GM06990 (cell line): ENCODE data around the gene RPL28.
"Not testable (repeated sequence)": the region's sequence is repeated elsewhere in the genome, so short reads cannot be mapped to it uniquely, and the experiment has no call there.

ENCODE experiments used
- DNase-seq: peaks from one replicate; pipeline ENCODE4 v3.0.0-alpha.2; 2011; ENCODE audit not compliant: insufficient read length; ENCODE audit errors: extremely low read depth
- H3K27me3 ChIP-seq: replicated peaks from 2 replicates; pipeline ENCODE4 v1.6.0; 2011; ENCODE audit warnings: low read length; ENCODE audit not compliant: control insufficient read depth, insufficient read depth
- H3K36me3 ChIP-seq: 2 replicates; pipeline ENCODE4 v1.5.1; 2011; ENCODE audit warnings: low read length; ENCODE audit not compliant: control insufficient read depth, insufficient read depth
- H3K4me3 ChIP-seq: replicated peaks from 2 replicates; pipeline ENCODE4 v1.5.1; 2011; ENCODE audit warnings: low read depth, mild to moderate bottlenecking, control low read depth, low read length
- TF ChIP-seq, protein P1 (sequence below): IDR thresholded peaks from 2 replicates; pipeline ENCODE4 v1.5.1; 2011; ENCODE audit warnings: low read length, control low read depth, mild to moderate bottlenecking, inconsistent platforms; ENCODE audit not compliant: insufficient read depth, poor library complexity, severe bottlenecking

RPL28 gene

DNA sequence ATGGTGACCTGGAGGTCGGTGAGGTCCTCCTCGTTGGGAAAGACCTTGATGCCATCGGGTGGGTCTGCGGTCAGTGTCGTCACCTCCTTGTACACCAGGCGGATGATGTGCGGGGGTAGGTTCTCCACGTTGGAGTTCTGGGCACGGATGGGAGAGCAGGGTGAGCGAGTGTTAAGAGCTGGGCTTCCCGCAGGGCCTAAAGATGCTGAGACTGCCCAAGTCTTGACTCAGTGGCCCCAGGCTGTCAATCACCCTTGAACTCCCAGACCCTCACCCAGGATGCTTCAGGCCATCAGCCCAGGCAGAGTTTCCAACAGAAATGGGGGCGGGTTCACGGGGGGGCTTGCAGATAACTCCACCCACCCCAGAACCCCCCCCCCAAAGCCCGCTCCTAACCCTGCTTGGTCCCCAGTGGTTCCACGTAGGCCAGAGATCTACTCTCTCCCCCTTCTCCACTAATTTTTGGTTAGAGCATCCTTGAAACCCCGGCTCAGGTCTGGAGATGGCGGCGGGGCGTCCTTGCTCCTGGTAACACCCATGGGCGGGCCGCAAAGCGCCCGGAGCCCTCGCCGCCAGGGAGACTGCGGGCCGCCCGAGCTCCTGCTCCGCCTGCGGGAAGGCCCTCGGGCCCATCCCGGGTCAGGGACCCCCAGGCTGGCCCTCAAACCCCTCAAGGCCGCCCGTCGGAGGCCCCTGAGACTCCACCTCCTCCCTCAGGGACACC is 21.3 kb downstream of the RPL28 start:
- H3K36me3 ChIP-seq, result peaks cover 24% of the 10 kb centered on the region
- TF ChIP-seq, protein P1, sequence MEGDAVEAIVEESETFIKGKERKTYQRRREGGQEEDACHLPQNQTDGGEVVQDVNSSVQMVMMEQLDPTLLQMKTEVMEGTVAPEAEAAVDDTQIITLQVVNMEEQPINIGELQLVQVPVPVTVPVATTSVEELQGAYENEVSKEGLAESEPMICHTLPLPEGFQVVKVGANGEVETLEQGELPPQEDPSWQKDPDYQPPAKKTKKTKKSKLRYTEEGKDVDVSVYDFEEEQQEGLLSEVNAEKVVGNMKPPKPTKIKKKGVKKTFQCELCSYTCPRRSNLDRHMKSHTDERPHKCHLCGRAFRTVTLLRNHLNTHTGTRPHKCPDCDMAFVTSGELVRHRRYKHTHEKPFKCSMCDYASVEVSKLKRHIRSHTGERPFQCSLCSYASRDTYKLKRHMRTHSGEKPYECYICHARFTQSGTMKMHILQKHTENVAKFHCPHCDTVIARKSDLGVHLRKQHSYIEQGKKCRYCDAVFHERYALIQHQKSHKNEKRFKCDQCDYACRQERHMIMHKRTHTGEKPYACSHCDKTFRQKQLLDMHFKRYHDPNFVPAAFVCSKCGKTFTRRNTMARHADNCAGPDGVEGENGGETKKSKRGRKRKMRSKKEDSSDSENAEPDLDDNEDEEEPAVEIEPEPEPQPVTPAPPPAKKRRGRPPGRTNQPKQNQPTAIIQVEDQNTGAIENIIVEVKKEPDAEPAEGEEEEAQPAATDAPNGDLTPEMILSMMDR, result no peak
- peak overlapping the region; percentile 70 for H3K4me3 ChIP-seq
- no peak for DNase-seq
- H3K27me3 ChIP-seq, result no peaks in the 10 kb centered on the region

DNA sequence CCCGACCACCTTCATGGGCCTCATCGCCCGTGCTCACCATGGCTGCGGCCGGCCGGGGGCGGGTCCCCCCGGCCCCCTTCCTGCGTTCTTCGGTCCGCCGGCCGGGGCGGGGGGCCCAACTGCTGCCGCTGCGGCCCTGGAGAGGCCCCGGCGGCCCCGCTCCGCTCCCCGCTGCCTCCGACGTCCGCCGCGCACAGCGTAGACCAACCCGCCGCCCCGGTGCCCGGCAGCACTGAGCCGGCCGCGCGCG is 21.7 kb downstream of the RPL28 start, which contains the start of gene UBE2S:
Gene UBE2S, minus strand, starts transcription at position 239 of the 250 bp plus-strand sequence. Its CDS starts 199 bp downstream, at position 40.
- not testable (repeated sequence) for DNase-seq, H3K27me3 ChIP-seq
- peak within 1 kb of the TSS; percentile 70 for H3K4me3 ChIP-seq
- peaks cover 21% of the 10 kb centered on the region for H3K36me3 ChIP-seq

DNA sequence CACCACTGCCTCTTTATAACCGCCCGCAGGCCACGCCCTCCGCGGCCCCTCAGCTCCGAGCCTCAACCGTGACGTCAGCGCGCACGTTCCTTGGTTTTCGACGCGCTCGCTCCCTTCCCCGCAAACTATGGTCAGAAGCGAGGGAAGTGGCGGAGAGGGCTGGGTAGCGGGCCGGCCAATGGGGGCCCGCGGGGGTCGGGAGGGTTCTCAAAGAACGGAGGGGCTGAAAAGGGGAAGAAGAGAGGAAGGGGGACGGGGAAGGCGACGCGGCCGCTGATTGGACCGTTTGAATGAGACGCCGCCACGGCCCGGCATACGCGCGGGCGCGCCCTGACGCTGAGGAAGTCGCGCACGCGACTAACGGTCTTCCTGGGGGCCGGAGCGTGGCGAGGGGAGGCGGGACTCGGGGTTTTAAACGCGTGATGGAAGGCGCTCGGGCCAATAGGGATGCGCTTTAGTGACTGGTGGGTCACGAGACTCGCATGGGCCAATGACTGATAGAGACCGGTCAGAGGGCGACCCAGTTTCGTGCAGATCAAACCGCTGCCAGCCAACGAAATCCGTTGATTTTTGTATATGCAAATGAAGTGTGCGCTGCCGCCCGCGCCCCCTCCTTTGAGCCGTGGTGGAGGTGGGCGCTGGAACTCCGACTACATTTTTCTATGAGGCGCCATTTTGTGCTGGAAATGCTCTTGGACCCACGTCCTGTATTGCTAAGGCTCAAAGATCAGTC is 22.2 kb downstream of the RPL28 start:
- H3K4me3 ChIP-seq, result peak overlapping the region; percentile 70
- TF ChIP-seq, protein P1, result no peak
- DNase-seq, result peak; percentile 99

GRCh38 chr19:55408533-55408872 is 22.8 kb downstream of the RPL28 start:
- Histone ChIP-seq H3K27me3 (no peaks in the 10 kb centered on the region), H3K4me3 (peak overlapping the region; percentile 22), H3K36me3 (peaks cover 15% of the 10 kb centered on the region)
- DNase-seq, result no peak
- TF ChIP-seq, protein P1, result no peak

More for the DNA sequence above, 22.2 kb downstream of the RPL28 start:
- H3K27me3 ChIP-seq, result no peaks in the 10 kb centered on the region
- H3K36me3 ChIP-seq, result peaks cover 17% of the 10 kb centered on the region

DNA sequence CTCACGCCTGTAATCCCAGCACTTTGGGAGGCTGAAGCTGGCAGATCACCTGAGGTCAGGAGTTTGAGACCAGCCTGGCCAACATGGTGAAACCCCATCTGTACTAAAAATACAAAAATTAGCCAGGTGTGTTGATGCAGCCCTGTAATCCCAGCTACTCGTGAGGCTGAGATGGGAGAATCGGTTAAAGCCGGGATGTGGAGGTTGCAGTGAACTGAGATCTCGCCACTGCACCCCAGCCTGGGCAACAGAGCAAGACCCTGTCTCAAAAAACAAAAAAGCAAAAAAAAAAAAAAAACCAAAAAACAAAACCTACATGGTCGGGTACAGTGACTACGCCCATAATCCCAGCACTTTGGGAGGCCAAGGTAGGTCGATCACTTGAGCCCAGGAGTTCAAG is 23.4 kb downstream of the RPL28 start:
- H3K36me3 ChIP-seq, result peaks cover 11% of the 10 kb centered on the region
- not testable (repeated sequence) for H3K4me3 ChIP-seq, H3K27me3 ChIP-seq, DNase-seq

DNA sequence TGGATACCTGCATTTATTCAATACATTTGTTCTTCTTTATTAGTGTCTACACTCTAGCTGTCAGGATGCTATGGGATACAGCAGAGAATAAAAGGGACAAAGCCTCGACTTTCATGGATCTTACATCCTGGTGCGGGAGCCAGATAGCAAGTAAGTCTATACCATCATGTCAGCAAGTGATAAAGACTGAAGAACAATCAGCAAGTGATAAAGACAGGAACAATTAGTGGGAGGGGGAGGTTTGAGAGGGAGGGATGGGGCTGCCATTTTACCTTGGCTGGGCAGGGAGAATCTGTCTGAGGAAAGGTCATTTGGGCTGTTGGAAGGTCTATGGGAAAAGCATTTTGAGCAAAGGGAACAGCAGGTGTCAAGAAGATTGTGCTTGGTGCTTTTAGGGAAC is 24.4 kb downstream of the RPL28 start:
- Histone ChIP-seq H3K36me3 (peaks cover 7% of the 10 kb centered on the region), H3K4me3 (no peak overlapping the region), H3K27me3 (no peaks in the 10 kb centered on the region)
- TF ChIP-seq, protein P1, result no peak
- no peak for DNase-seq
